IPS DF 19.7 (cell line): ENCODE data around the gene ASB2.

ENCODE experiments used
- DNase-seq: peaks from one replicate; pipeline ENCODE4 v3.0.0-alpha.2; 2013; ENCODE audit warnings: low read depth, low spot score

ASB2 gene

DNA sequence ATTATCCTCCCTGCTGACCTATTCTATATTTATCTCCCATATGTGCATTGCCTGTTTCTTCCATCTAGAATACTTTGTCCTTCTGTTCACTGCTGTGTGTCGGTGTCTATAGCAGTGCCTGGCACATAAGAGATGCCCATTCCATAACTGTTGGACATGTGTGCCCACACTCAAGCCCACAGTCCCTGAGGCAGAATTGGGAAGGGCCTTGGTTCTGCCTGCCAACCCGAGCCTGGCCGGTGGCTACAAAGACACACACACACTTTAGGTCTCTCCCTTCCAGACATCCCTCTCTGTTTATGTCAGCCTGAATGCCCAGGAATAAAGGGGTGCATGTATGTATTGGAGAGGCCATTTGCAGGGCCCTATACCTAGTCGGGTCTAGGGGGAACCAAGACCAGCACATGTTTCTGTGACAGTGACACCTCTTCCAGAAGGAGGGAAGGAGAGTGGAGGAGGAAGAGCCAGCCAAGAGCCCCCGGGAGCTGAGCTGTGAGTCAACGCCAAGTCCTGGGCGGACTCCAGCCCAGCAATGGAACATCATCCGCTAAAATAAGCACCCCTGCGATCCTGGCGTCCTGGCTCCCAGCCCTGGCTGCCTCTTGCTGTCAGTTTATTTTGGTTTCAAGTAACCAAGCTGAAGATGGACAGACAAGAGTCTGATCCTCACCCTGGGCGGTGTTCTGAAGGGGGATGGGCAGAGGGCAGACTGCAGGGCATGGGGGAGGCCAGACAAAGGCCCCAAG is 4.3 kb upstream of the ASB2 start:
- DNase-seq: no peak

DNA sequence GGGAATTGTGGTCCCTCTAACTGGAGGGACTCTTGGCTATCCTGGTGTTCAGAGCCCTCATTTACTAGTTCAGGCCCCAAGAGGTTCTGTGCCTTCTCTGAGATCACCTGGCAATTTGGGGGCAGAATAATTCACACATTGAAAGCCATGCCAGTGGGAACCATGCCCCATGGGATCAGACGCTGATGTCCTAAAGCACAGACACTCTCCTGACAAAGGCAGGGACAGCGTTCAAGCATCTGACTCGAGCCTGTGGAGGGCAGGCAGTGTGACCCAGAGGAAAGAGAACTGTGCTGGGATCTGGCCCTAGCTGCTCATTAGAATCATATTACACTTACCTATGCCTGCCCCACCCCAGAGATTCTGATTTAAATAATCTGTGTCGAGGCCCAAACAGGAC is 2.4 kb upstream of the ASB2 start:
- DNase-seq: no peak

GRCh38 chr14:93977790-93978581 is 1.6 kb upstream of the ASB2 start:
- DNase-seq: no peak

- DNase-seq: no peak
Observed at GRCh38 chr14:93977171-93977570, 801 bp upstream of the ASB2 start.

DNA sequence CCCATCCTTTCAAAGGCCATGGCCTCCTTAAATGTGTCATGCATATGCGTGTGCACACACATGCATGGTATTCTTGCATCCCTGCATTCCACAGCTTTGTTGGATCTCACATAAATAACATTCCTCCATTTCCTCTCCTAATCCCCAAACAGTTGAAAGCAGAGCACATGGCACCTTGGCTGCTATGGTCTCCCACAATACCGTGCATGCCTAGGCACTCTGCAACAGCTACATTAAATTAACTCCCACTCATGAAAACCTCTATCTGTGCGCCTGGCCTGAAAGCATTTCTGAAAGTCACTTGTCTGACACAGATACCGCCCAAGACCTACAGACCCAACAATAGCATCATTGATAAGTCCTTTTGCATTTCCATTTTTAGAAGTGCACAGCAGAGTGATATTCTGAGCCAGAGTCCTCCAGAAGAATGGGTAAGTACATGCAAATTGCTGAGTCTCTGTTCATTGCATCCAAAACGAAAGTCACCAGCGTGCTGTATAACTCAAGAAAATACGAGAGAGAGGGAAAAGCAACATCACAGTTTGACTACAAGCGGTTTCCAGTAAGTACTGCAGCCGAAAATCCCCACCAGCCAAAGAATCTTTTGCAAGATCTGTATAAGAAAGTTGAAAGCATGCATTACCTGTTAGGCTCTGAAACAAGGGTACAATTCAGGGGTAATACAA is 436 bp downstream of the ASB2 start:
- no peak for DNase-seq

DNA sequence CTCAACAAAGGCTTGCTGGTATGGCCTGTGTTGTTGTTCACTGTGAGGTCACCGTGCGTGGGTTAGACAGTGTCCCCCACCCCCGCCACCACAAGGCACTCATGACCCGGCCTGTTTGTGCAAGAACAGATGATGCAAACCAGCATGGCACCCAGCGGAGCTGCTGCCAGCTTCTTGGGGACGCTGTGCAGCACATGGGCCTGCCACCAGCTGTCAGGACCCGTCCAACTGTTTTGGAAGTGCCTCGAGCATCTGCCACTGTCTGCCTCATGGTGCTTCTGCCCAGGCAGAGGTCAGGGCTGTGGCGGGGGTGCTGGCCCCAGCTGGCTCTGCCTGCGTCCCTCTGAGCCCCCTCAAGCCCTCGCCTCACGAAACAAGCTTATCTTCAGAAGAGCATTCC is 1.5 kb downstream of the ASB2 start:
- no peak for DNase-seq

GRCh38 chr14:93974299-93974698 is 2.1 kb downstream of the ASB2 start:
- DNase-seq: no peak

DNA sequence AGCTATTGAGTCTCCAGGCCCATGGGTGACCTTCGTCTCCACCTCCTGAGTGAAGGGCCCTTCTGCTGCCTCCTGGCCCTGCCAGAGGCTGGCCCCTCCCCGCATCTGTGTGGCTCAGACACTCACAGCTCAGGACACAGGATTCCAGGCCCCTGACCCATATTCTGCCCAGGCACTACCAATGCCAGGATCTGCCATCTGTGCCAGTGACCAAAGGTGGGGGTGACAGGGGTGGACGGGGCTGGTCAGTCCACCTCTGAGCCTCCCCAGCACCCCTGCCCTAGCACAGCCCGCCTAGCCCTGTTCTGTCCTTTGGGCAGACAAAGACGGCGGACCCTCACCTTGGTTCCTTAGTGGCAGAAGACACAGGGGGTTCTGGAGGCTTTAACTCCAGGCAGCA is 2.8 kb downstream of the ASB2 start:
- DNase-seq: no peak

DNA sequence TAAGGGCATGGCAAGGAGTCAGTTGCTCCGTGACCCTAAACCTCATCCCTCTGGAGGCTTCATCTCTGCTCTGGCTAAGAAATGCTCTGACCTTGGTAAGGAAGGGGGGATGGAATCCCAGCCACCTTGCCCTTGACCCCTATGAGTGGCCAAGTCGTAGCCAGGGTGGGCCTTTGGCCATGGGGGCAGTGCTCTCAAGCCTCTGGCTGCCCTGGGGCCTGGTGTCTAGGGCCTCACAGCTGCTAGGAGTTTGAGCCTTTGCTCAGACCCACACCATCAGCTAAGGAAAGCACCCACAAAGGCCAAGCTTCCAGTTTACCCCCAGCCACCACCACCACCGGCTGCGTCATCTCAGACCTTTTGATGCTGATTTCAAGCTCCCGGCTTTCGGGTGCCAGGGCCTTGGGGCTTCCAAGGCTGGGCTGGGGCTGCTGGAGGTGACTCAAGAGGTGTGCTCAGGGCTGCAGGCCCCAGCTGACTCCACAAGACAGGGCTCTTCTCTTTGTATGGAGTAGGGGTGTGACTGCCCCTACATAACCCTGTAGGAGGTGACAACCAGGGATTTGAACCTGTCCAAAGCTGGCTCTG is 3.7 kb downstream of the ASB2 start:
- no peak for DNase-seq

- DNase-seq: no peak
Observed at GRCh38 chr14:93971635-93972027, 4.7 kb downstream of the ASB2 start.

DNA sequence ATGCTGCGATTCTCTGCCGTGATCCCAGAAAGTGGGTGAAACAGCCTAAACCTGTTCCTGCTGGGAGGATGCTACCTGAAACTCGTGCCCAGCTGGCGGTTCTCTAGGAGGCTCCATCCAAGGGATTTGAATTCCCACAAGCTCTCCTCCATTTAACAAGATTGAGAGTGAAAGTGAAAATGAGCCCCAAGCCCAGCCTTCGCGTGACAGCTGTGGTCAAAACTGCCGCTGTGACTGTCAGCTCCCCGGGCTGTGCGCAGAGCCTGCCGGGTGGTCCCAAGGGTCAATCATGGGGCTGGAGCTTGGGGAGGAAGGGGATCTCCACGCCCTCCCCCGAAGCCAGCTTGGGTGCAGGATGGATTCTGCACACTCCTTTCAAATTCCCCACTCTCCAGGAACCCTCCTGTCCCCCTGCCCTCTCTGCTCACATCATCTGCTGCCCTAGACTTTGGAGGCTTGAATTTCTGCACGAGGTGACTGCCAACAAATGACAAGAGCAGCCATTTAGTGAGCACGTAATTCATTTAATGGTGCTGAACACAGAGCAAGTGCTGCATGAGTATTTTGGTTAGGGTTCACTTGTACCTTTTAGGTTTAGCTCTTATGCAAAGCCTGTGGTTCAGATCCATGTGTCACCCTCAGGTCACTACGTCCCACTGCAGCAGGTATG is 5.3 kb downstream of the ASB2 start:
- DNase-seq: no peak

DNA sequence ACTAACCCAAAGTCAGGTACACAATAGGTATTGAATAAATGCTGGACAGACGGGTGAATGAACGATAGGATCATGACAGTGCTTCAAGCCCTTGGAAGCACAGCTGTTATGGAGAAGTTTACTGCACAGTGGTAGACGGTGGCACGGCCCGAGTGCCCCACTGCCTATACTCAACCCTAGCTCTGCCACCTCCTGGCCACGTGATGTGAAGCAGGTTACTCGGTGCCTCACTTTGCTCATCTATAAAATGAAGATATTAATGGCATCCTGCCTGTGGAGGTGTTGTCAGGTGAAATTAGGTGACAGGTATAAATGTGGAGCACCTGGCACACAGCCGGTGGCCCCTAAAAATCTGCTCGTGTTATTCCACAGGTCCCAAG is 5.8 kb downstream of the ASB2 start:
- DNase-seq: no peak

- DNase-seq: no peak
Observed at GRCh38 chr14:93969082-93969828, 7.1 kb downstream of the ASB2 start.

DNA sequence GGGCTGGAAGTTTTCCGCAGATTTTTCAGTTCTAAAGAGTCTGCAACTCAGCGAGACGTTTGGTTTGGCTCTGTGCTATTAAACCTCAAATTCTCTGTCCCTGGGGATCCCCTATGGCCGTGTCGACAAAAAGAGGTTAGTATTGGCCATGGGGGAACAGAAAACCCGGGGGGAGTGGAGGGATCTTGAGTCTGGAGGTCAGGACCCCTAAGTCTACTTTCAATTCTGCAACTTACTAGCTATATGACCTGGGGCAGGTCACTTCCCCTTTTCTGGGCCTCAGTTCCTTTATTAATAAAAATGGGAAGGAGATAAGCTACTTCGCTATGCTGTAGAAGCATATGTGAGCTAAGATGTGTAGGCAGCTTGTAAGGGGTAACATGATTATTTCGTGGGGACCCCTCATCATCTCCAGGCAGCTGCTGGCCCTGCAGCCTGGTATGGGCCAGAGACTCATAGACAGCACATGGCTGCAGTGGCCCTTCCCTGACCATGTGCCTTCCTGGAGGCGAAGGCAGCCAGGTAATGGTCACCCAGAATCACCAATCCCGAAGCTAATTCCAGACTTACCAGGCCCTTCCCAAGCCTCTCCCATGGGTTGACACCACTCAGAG is 8.6 kb downstream of the ASB2 start:
- no peak for DNase-seq

GRCh38 chr14:93965946-93966474 is 10.4 kb downstream of the ASB2 start:
- DNase-seq: no peak

GRCh38 chr14:93965287-93965821 is 11.0 kb downstream of the ASB2 start:
- DNase-seq: no peak

GRCh38 chr14:93964820-93965286 is 11.5 kb downstream of the ASB2 start:
- no peak for DNase-seq

- DNase-seq: no peak
Observed at GRCh38 chr14:93964281-93964680, 12.1 kb downstream of the ASB2 start.

GRCh38 chr14:93963692-93964091 is 12.7 kb downstream of the ASB2 start:
- DNase-seq: no peak
